ENCODE data around the gene SYTL4.

The SYTL4 gene

DNA sequence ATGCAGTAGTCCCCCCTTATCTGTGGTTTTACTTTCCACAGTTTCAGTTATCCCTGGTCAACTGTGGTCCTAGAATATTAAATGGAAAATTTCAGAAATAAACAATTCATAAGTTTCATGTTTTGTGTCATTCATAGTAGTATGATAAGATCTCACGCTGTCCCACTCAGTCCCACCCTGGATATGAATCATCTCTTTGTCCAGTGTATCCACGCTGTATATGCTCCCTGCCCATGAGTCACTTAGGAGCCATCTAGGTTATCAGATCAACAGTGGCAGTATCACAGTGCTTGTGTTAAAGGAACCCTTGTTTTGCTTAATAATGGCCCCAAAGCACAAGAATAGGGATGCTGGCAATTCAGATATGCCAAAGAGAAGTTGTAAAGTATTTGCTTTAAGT is 16.2 kb upstream of the SYTL4 start:
- H3K4me3 ChIP-seq (ENCODE audit: low read length) = no peak overlapping the region
- TF ChIP-seq, protein P1, sequence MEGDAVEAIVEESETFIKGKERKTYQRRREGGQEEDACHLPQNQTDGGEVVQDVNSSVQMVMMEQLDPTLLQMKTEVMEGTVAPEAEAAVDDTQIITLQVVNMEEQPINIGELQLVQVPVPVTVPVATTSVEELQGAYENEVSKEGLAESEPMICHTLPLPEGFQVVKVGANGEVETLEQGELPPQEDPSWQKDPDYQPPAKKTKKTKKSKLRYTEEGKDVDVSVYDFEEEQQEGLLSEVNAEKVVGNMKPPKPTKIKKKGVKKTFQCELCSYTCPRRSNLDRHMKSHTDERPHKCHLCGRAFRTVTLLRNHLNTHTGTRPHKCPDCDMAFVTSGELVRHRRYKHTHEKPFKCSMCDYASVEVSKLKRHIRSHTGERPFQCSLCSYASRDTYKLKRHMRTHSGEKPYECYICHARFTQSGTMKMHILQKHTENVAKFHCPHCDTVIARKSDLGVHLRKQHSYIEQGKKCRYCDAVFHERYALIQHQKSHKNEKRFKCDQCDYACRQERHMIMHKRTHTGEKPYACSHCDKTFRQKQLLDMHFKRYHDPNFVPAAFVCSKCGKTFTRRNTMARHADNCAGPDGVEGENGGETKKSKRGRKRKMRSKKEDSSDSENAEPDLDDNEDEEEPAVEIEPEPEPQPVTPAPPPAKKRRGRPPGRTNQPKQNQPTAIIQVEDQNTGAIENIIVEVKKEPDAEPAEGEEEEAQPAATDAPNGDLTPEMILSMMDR (IDR thresholded peaks at IDR 0.05; ENCODE audit: low read depth, low read length) = no peak
- TF ChIP-seq EZH2phosphoT487 (IDR thresholded peaks at IDR 0.05; ENCODE audit: low read depth) = no peak
- no peaks in the 10 kb centered on the region for H4K20me1 ChIP-seq (ENCODE audit: insufficient read depth, low read length)
- H3K27ac ChIP-seq (ENCODE audit: low read length) = no peak overlapping the region
- H3K4me2 ChIP-seq (ENCODE audit: low read length) = no peak overlapping the region
- no peaks in the 10 kb centered on the region for H3K9me3 ChIP-seq (ENCODE audit: insufficient read depth, low read length)
- no peaks in the 10 kb centered on the region for H3K4me1 ChIP-seq (ENCODE audit: low read length)
- H3K79me2 ChIP-seq (ENCODE audit: low read length) = no peaks in the 10 kb centered on the region
- H3K9ac ChIP-seq (ENCODE audit: low read length) = no peak overlapping the region
- no peak overlapping the region for H2AFZ ChIP-seq (ENCODE audit: low read depth, low read length)
- H3K36me3 ChIP-seq (replicated peaks; ENCODE audit: low read depth, low read length) = no peaks in the 10 kb centered on the region
- peaks cover 12% of the 10 kb centered on the region; the same call in 1 of the 2 replicates for H3K27me3 ChIP-seq (ENCODE audit: low read depth, low read length)

DNA sequence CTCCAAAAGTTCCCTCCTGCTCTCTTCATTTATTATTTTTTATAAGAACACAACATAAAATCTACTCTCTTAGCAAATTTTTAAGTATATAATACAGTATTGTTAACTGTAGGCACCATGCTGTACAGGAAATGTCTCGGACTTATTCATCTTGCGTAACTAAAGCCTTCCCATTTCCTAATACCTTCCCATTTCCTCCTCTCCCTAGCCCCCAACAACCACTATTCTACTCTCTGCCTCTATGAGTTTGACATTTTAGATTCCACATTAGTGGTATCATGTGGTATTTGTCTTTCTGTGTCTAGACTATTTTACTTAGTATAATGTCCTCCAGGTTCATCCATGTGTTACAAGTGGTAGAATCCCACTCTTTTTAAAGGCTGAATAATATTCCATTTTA is 15.8 kb upstream of the SYTL4 start:
- no peak for TF ChIP-seq EZH2phosphoT487 (IDR thresholded peaks at IDR 0.05; ENCODE audit: low read depth)
- TF ChIP-seq, protein P1 (IDR thresholded peaks at IDR 0.05; ENCODE audit: low read depth, low read length) = no peak
- H3K36me3 ChIP-seq (replicated peaks; ENCODE audit: low read depth, low read length) = no peaks in the 10 kb centered on the region
- peaks cover 12% of the 10 kb centered on the region; the same call in 1 of the 2 replicates for H3K27me3 ChIP-seq (ENCODE audit: low read depth, low read length)
- H3K27ac ChIP-seq (ENCODE audit: low read length) = no peak overlapping the region
- H2AFZ ChIP-seq (ENCODE audit: low read depth, low read length) = no peak overlapping the region
- H3K9me3 ChIP-seq (ENCODE audit: insufficient read depth, low read length) = no peaks in the 10 kb centered on the region
- no peaks in the 10 kb centered on the region for H4K20me1 ChIP-seq (ENCODE audit: insufficient read depth, low read length)
- H3K4me2 ChIP-seq (ENCODE audit: low read length) = no peak overlapping the region
- no peaks in the 10 kb centered on the region for H3K4me1 ChIP-seq (ENCODE audit: low read length)
- no peak overlapping the region for H3K4me3 ChIP-seq (ENCODE audit: low read length)
- H3K79me2 ChIP-seq (ENCODE audit: low read length) = no peaks in the 10 kb centered on the region
- H3K9ac ChIP-seq (ENCODE audit: low read length) = no peak overlapping the region

DNA sequence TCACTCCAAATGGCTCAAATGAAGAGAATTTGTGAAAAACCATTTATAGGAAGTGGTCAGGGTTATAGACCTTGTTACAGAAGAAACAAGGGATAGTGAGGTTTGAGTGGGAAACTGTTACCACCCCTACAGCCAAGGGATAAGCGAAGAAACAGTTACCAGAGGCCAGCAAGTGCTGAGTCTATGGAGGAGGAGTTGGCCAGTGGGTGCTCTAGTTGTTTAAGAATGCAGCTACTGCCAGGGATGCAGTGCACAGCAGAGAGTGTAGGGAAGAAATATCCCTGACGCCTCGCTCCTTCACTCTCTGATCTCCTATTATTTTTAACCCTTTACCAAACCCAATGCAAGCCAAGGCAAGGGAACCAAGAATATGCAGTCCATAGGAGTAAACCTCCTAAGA is 15.2 kb upstream of the SYTL4 start:
- TF ChIP-seq, protein P1 (IDR thresholded peaks at IDR 0.05; ENCODE audit: low read depth, low read length) = no peak
- TF ChIP-seq EZH2phosphoT487 (IDR thresholded peaks at IDR 0.05; ENCODE audit: low read depth) = no peak
- Histone ChIP-seq H2AFZ (ENCODE audit: low read depth, low read length) (no peak overlapping the region), H4K20me1 (ENCODE audit: insufficient read depth, low read length) (no peaks in the 10 kb centered on the region), H3K4me2 (ENCODE audit: low read length) (no peak overlapping the region), H3K4me1 (ENCODE audit: low read length) (no peaks in the 10 kb centered on the region), H3K27ac (ENCODE audit: low read length) (no peak overlapping the region), H3K27me3 (ENCODE audit: low read depth, low read length) (peaks cover 15% of the 10 kb centered on the region; the same call in 1 of the 2 replicates), H3K36me3 (replicated peaks; ENCODE audit: low read depth, low read length) (no peaks in the 10 kb centered on the region), H3K79me2 (ENCODE audit: low read length) (no peaks in the 10 kb centered on the region), H3K9me3 (ENCODE audit: insufficient read depth, low read length) (no peaks in the 10 kb centered on the region), H3K4me3 (ENCODE audit: low read length) (no peak overlapping the region), H3K9ac (ENCODE audit: low read length) (no peak overlapping the region)

DNA sequence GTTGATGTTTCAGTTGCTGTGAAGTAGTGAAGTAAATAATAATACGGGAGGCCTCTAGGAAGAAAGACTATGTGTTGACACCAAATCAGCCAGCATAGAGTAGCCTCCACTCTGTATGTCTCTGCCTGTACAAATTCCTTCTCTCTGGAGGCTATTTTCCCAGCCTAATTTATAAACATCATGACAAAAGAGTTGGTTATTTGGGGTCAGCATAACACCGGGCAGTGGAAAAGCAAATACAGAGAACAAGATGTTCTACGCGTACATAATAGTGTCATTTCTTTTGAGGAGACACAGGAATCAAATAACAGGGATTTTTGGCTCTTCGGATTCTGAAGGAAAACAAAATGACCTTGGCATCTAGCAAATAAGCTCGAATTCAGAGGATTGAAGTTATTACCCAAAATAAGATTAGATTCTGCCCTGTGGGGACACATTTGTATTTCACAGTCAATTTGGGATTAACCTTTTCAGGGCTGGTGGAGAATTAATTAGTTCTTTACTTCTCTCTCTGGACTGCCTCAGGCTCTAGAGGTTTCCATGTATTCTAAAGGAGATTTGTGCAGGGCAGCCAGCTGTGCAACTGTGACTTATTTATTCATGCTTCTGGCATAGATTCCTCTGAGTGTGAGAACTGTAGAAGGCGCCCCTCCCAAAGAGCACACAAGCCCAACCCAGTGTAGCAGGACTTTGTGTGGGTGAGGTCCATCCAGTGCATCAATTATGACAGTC is 14.1 kb upstream of the SYTL4 start:
- H3K79me2 ChIP-seq (ENCODE audit: low read length) = no peaks in the 10 kb centered on the region
- peaks cover 18% of the 10 kb centered on the region; the same call in 1 of the 2 replicates for H3K27me3 ChIP-seq (ENCODE audit: low read depth, low read length)
- no peak overlapping the region for H3K27ac ChIP-seq (ENCODE audit: low read length)
- H3K9ac ChIP-seq (ENCODE audit: low read length) = no peak overlapping the region
- H3K4me2 ChIP-seq (ENCODE audit: low read length) = no peak overlapping the region
- no peaks in the 10 kb centered on the region for H4K20me1 ChIP-seq (ENCODE audit: insufficient read depth, low read length)
- no peaks in the 10 kb centered on the region for H3K9me3 ChIP-seq (ENCODE audit: insufficient read depth, low read length)
- H3K36me3 ChIP-seq (replicated peaks; ENCODE audit: low read depth, low read length) = no peaks in the 10 kb centered on the region
- no peak for TF ChIP-seq EZH2phosphoT487 (IDR thresholded peaks at IDR 0.05; ENCODE audit: low read depth)
- TF ChIP-seq, protein P1 (IDR thresholded peaks at IDR 0.05; ENCODE audit: low read depth, low read length) = no peak
- no peak overlapping the region for H2AFZ ChIP-seq (ENCODE audit: low read depth, low read length)
- no peak overlapping the region for H3K4me3 ChIP-seq (ENCODE audit: low read length)
- H3K4me1 ChIP-seq (ENCODE audit: low read length) = no peaks in the 10 kb centered on the region
